ENCODE data around the gene ZCCHC14.

The ZCCHC14 gene

DNA sequence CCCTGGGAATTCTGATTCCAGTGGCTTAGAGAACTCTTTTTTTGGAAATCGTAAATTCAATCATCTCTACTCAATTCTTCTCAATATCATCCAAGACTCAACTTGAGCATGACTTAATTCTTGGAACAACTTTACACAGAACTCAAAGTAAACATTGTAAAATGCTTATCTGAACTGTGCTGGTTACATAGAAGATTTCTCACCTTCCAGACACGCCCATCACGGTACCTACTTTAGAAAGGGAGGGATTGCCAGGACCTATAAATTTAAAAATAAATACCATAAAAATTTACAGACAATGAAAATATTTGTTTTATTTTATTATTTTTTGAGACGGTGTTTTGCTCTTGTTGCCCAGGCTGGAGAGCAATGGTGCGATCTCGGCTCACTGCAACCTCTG lies 74.2 kb downstream of the ZCCHC14 start:
- TF ChIP-seq CTCF (conservative IDR thresholded peaks at IDR 0.05; ENCODE audit: low read depth, low read length) = no peak
- H3K4me3 ChIP-seq (ENCODE audit: low read length) = no peak overlapping the region
- no peak for DNase-seq (ENCODE audit: low read depth)

DNA sequence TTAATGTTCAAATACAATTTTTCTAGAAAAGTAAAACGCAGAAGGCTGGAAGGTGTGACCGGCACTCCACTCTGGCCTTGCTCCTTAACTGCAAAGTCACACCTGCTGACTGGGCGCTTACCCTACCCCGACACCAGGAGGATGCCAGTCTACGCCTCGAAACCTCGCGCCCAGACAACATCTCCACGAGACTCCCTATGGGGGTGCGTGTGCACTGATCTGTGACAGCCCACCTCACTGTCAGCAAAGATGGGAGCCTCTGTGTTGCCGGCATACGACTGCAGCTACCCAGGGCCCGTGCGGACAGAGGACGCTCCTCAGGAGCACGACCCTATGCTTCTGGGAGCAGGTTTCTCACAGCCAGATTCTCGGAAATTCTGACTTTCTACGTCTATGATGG lies 74.6 kb downstream of the ZCCHC14 start:
- no peak for DNase-seq (ENCODE audit: low read depth)
- TF ChIP-seq CTCF (conservative IDR thresholded peaks at IDR 0.05; ENCODE audit: low read depth, low read length) = no peak
- no peak overlapping the region for H3K4me3 ChIP-seq (ENCODE audit: low read length)

GRCh38 chr16:87417528-87417910 lies 75.3 kb downstream of the ZCCHC14 start:
- no peak for DNase-seq (ENCODE audit: low read depth)
- no peak overlapping the region for H3K4me3 ChIP-seq (ENCODE audit: low read length)
- no peak for TF ChIP-seq CTCF (conservative IDR thresholded peaks at IDR 0.05; ENCODE audit: low read depth, low read length)

GRCh38 chr16:87416826-87417527 lies 75.8 kb downstream of the ZCCHC14 start:
- no peak for DNase-seq (ENCODE audit: low read depth)

DNA sequence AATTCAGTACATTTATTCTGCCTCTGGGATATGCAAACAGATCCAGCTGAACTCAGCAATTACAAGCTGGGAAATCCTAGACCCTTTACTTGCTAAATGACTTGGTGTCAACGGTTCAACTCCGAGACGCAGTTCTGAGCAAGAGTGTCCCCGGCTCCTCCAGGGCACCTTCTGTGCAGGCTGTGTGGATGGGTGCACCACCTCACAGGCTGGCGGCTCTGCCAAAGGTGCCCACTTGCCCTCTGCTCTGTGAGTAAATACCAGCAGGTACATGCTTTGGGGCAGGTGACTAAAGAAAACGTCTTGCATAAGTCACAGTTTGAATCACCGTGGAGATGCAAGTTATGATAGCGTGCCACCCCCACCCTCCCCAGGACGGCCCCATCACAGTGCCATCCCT lies 77.4 kb downstream of the ZCCHC14 start:
- no peak overlapping the region for H3K4me3 ChIP-seq (ENCODE audit: low read length)
- DNase-seq (ENCODE audit: low read depth) = no peak
- TF ChIP-seq CTCF (conservative IDR thresholded peaks at IDR 0.05; ENCODE audit: low read depth, low read length) = no peak

More at GRCh38 chr16:87416826-87417527, 75.8 kb downstream of the ZCCHC14 start:
- peak; percentile 81 for TF ChIP-seq CTCF (conservative IDR thresholded peaks at IDR 0.05; ENCODE audit: low read depth, low read length)
- no peak overlapping the region for H3K4me3 ChIP-seq (ENCODE audit: low read length)

- DNase-seq (ENCODE audit: low read depth) = no peak
- H3K4me3 ChIP-seq (ENCODE audit: low read length) = no peak overlapping the region
- TF ChIP-seq CTCF (conservative IDR thresholded peaks at IDR 0.05; ENCODE audit: low read depth, low read length) = no peak
Observed at GRCh38 chr16:87414251-87414680, 78.6 kb downstream of the ZCCHC14 start.

GRCh38 chr16:87412996-87413421 lies 79.8 kb downstream of the ZCCHC14 start:
- H3K4me3 ChIP-seq (ENCODE audit: low read length) = no peak overlapping the region
- no peak for DNase-seq (ENCODE audit: low read depth)
- TF ChIP-seq CTCF (conservative IDR thresholded peaks at IDR 0.05; ENCODE audit: low read depth, low read length) = no peak

All from retinal pigment epithelial cell (primary cell).